HepG2 (cell line): ENCODE results near the gene CAMTA1. TPM values are rescaled to one million over a fixed set of nuclear protein-coding genes. Genes with fewer than 3 reads are reported as not detected.

Source experiments
- ATAC-seq: fragments of 200-7000 bp; cut with Tn5 transposase; 3 replicates; pipeline ENCODE4 v1.9.1; 2020; ENCODE audit warnings: mild to moderate bottlenecking, moderate library complexity
- BruUV-seq: library from RNA; stranded (reverse); fragments of 400-500 nt; replicated peaks from 2 replicates; lab custom pipeline; 2021; lab: Mats Ljungman, UMichigan
- CTCF ChIA-PET: fragments of 300-600 bp; formaldehyde crosslinking; extraction: SDS; loops from one replicate; lab custom pipeline; 2021; ENCODE audit warnings: low total read pairs, inconsistent platforms, low intra/inter-chr PET ratio; lab: Yijun Ruan, JAX
- POLR2A ChIA-PET: fragments of 350-600 bp; sonication (Branson Sonifier 250); formaldehyde crosslinking; loops from one replicate; lab custom pipeline; 2020; ENCODE audit warnings: antibody characterized with exemption, inconsistent platforms; lab: Yijun Ruan, JAX
- DNase-seq: peaks from one replicate; pipeline ENCODE4 v3.0.0-alpha.2; 2015; ENCODE audit warnings: low spot score
- FAIRE-seq: peaks from 3 replicates; lab custom pipeline; 2011; peaks lifted over from hg19 to GRCh38; lab: Jason Lieb, UNC
- H2AFZ ChIP-seq: one replicate; pipeline ENCODE4 v1.6.1; 2011; ENCODE audit warnings: low read length, inconsistent platforms
- H3K27ac ChIP-seq: fragments of 300-600 bp; 3 replicates; pipeline ENCODE4 v1.8.0; 2011; ENCODE audit warnings: mixed run types, mild to moderate bottlenecking, mixed read lengths, low read length, inconsistent platforms; ENCODE audit not compliant: insufficient read depth; ENCODE audit errors: extremely low read length
- H3K27me3 ChIP-seq, 2 experiments: fragments of 200-600 bp in 1 of 2; 2 replicates in 1 of 2; 3 replicates in 1 of 2; pipeline versions ENCODE4 v1.6.0 to v1.8.0; 2011; ENCODE audit warnings: low read length in 2 of 2, mild to moderate bottlenecking in 2 of 2, moderate library complexity in 2 of 2, inconsistent platforms in 1 of 2; ENCODE audit not compliant: insufficient read depth in 2 of 2, control insufficient read depth in 1 of 2
- H3K36me3 ChIP-seq, 2 experiments: fragments of 200-600 bp in 1 of 2; replicated peaks in 1 of 2; 2 replicates in 1 of 2; 3 replicates in 1 of 2; pipeline versions ENCODE4 v1.5.1 to v1.8.0; 2011; ENCODE audit warnings: low read length in 2 of 2, inconsistent platforms in 1 of 2; ENCODE audit not compliant: insufficient read depth in 2 of 2, control insufficient read depth in 1 of 2
- H3K4me1 ChIP-seq: 2 replicates; pipeline ENCODE4 v1.5.1; 2012; ENCODE audit warnings: low read length, inconsistent platforms; ENCODE audit not compliant: insufficient read depth
- H3K4me2 ChIP-seq: 2 replicates; pipeline ENCODE4 v1.6.0; 2011; ENCODE audit warnings: low read depth, low read length, inconsistent platforms
- H3K4me3 ChIP-seq, 3 experiments: fragments of 200-600 bp in 1 of 3; sonication (generic), shearing (Covaris generic) in 1 of 3; replicated peaks in 1 of 3; 2 replicates each; pipeline ENCODE4 v1.5.1; 2011 to 2016; ENCODE audit warnings: low read length in 3 of 3, inconsistent platforms in 2 of 3, low read depth in 2 of 3, mild to moderate bottlenecking in 2 of 3, control low read depth in 1 of 3, mixed read lengths in 1 of 3; ENCODE audit not compliant: insufficient read depth in 1 of 3
- H3K79me2 ChIP-seq: one replicate; pipeline ENCODE4 v1.6.1; 2011; ENCODE audit warnings: low read length, inconsistent platforms; ENCODE audit not compliant: insufficient read depth
- H3K9ac ChIP-seq: 2 replicates; pipeline ENCODE4 v1.6.0; 2011; ENCODE audit warnings: mild to moderate bottlenecking, low read depth, low read length, inconsistent platforms; ENCODE audit not compliant: insufficient read depth
- H3K9me3 ChIP-seq: 2 replicates; pipeline ENCODE4 v1.5.1; 2012; ENCODE audit warnings: mild to moderate bottlenecking, low read length
- H4K20me1 ChIP-seq: 2 replicates; pipeline ENCODE4 v1.6.0; 2011; ENCODE audit warnings: inconsistent platforms, mild to moderate bottlenecking, low read length, moderate library complexity; ENCODE audit not compliant: insufficient read depth
- ARNT2 ChIP-seq: sonication (generic); formaldehyde crosslinking; IDR thresholded peaks from 2 replicates; pipeline ENCODE4 v1.8.0; 2022; ENCODE audit warnings: mild to moderate bottlenecking, low read depth, missing genetic modification reagents, moderate library complexity
- GABPB1 ChIP-seq: IDR thresholded peaks from 2 replicates; pipeline ENCODE4 v1.6.1; 2016; ENCODE audit warnings: mild to moderate bottlenecking, missing genetic modification reagents, moderate library complexity, missing compliant biosample characterization
- GATA4 ChIP-seq: sonication (generic); IDR thresholded peaks from 2 replicates; pipeline ENCODE4 v1.6.1; 2016; ENCODE audit warnings: antibody characterized with exemption, low read depth, borderline replicate concordance
- GZF1 ChIP-seq: sonication (generic); formaldehyde crosslinking; IDR thresholded peaks from 2 replicates; pipeline ENCODE4 v1.5.1; 2020; ENCODE audit warnings: mild to moderate bottlenecking, missing genetic modification reagents
- HMG20B ChIP-seq: conservative IDR thresholded peaks from 2 replicates; pipeline ENCODE4 v1.6.1; 2016; ENCODE audit warnings: missing genetic modification reagents, missing compliant biosample characterization
- HNRNPUL1 ChIP-seq: fragments of 200-400 bp; formaldehyde crosslinking; IDR thresholded peaks from 2 replicates; pipeline ENCODE4 v1.6.1; 2017; ENCODE audit warnings: low read depth, mild to moderate bottlenecking, low read length, moderate library complexity
- JARID2 ChIP-seq: sonication (generic); formaldehyde crosslinking; IDR thresholded peaks from 2 replicates; pipeline ENCODE4 v1.8.1; 2023; ENCODE audit warnings: missing genetic modification reagents, inconsistent platforms; ENCODE audit not compliant: insufficient replicate concordance
- PAXIP1 ChIP-seq: sonication (generic); formaldehyde crosslinking; conservative IDR thresholded peaks from 2 replicates; pipeline ENCODE4 v1.4.0; 2020; ENCODE audit warnings: mild to moderate bottlenecking, missing genetic modification reagents, moderate library complexity
- SIX1 ChIP-seq: sonication (generic); formaldehyde crosslinking; IDR thresholded peaks from 2 replicates; pipeline ENCODE4 v1.4.0; 2020; ENCODE audit warnings: missing genetic modification reagents, borderline replicate concordance
- TERF1 ChIP-seq: sonication (generic); formaldehyde crosslinking; IDR thresholded peaks from 2 replicates; pipeline ENCODE4 v1.8.0; 2022; ENCODE audit warnings: mild to moderate bottlenecking, missing genetic modification reagents, moderate library complexity
- TGIF2 ChIP-seq: IDR thresholded peaks from 2 replicates; pipeline ENCODE4 v1.6.1; 2016; ENCODE audit warnings: control low read depth, missing compliant biosample characterization
- ZNF234 ChIP-seq: sonication (generic); formaldehyde crosslinking; conservative IDR thresholded peaks from 2 replicates; pipeline ENCODE4 v1.5.1; 2020; ENCODE audit warnings: mild to moderate bottlenecking, missing genetic modification reagents
- ZNF333 ChIP-seq: sonication (generic); formaldehyde crosslinking; IDR thresholded peaks from 2 replicates; pipeline ENCODE4 v1.4.0; 2020; ENCODE audit warnings: mild to moderate bottlenecking, missing genetic modification reagents, borderline replicate concordance
- ZNF549 ChIP-seq: sonication (generic); formaldehyde crosslinking; IDR thresholded peaks from 2 replicates; pipeline ENCODE4 v1.5.0; 2020; ENCODE audit warnings: missing genetic modification reagents
- ZNF616 ChIP-seq: sonication (generic); formaldehyde crosslinking; IDR thresholded peaks from 2 replicates; pipeline ENCODE4 v1.5.0; 2020; ENCODE audit warnings: low read depth, mild to moderate bottlenecking, missing genetic modification reagents
- ZSCAN31 ChIP-seq: sonication (generic); formaldehyde crosslinking; IDR thresholded peaks from 2 replicates; pipeline ENCODE4 v1.5.0; 2020; ENCODE audit warnings: low read depth, mild to moderate bottlenecking, missing genetic modification reagents
- WGBS: methylation state at CpG from one replicate; pipeline ENCODE4 v1.1.6; 2017; ENCODE audit warnings: low lambda C conversion rate; 5-methylcytosine and 5-hydroxymethylcytosine counted together
- in situ Hi-C: cut with HindIII; loops from 2 replicates; pipeline ENCODE4 v1.10.0; 2017; ENCODE audit warnings: low pct_unique_long_range_greater_than_20kb; ENCODE audit not compliant: extremely low pct_ligation_motif_present
- intact Hi-C: fragments of 100-400 bp; cut with micrococcal nuclease; formaldehyde crosslinking; loops from one replicate; pipeline ENCODE4 v1.10.0; 2022; ENCODE audit not compliant: unreplicated experiment
- polyA plus RNA-seq, 8 experiments: library from polyadenylated mRNA; depleted of rRNA in 3 of 8; stranded (reverse) in 7 of 8; unstranded in 1 of 8; fragments of >200 nt; fragmentation: Illumina TruSeq in 4 of 8; extraction: Trizol in 4 of 8; gene quantifications; 2 replicates each; pipeline versions ENCODE4 v1.2.1 to v1.2.3, GENCODE V29; 2011 to 2016; ENCODE audit warnings: low read depth in 4 of 8, missing spikeins in 1 of 8, mixed read lengths in 1 of 8; ENCODE audit not compliant: insufficient read depth in 1 of 8
- total RNA-seq, 5 experiments: library from RNA; depleted of rRNA; stranded (reverse); fragments of >200 nt; fragmentation: Illumina TruSeq; extraction: Trizol; gene quantifications; 2 replicates each; pipeline ENCODE4 v1.2.3, GENCODE V29; 2016; ENCODE audit warnings: low read depth in 1 of 5
- TF ChIP-seq, protein P1 (sequence below), 2 experiments: sonication (generic) in 1 of 2; formaldehyde crosslinking in 1 of 2; IDR thresholded peaks; 2 replicates each; pipeline versions ENCODE4 v1.4.0 to v1.6.1; 2018 to 2020; ENCODE audit warnings: missing genetic modification reagents in 2 of 2, borderline replicate concordance in 1 of 2, low read depth in 1 of 2, mild to moderate bottlenecking in 1 of 2, missing biosample characterization in 1 of 2

The CAMTA1 gene
- total and polyA plus RNA-seq, 2 of the 13 experiments (the other 11 are each of a cell fraction or from before 2014, with no cell fraction given), result 25.0 to 36.4 TPM

DNA sequence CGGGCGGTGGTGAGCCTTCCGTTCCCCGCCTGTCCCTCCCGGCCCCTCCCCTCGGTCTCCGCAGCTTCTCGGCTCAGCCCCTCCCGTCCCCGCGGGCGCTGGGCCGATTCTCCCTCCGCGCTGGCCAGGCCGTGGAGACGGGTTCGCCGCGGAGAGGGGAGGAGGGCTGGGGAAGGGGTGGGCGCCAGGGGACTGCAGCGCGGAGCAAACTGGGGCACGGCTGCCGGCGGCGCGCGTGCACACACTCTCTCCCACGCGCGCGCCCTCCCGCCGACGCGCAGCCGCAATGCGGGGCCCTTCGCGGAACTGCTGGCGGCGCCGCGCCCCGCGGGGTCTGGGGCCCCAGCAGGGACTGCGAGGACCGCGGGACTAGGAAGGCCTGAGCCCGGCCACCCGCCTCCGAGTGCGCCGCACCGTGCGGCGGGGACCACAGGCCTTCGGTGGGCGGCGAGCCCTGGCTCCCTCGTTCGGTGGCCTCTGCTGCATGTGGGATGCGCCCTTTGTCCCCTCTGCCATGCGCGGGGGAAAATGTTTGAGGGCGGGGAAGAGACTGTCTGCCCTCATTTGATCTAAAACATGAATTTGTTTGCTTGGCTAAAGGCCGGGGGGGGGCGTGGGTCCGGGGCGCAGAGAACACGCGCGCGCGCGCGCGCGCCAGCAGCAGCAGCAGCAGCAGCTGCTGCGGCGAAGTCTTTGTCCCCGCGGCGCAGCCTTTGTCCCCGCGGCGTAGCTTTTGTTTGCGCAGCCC lies 895.1 kb downstream of the CAMTA1 start:
- ChIA-PET CTCF (no interaction called here), POLR2A (interaction anchor here (0.9 to 7.2 kb wide), 9 partner anchors 9 to 91 kb away, joined by 3 to 94 read pairs (median 4); no protein-coding TSS in a partner anchor)
- no peaks in the 10 kb centered on the region for H3K79me2 ChIP-seq
- WGBS, result under 1% methylated on average over 21 of the region's 89 CpGs
- ATAC-seq, result peak; percentile 52
- H3K4me3 ChIP-seq, result peak overlapping the region; percentile 58 to 69 (median 69)
- H3K9me3 ChIP-seq, result no peaks in the 10 kb centered on the region
- H3K27ac ChIP-seq, result peak overlapping the region; percentile 81
- intact Hi-C loops, result loop anchor here (1.0 kb wide), 1 partner anchor 8 kb away; no protein-coding TSS in a partner anchor
- H2AFZ ChIP-seq, result no peak overlapping the region
- H3K36me3 ChIP-seq, result no peaks in the 10 kb centered on the region
- peaks cover 72% of the 10 kb centered on the region for H3K4me1 ChIP-seq
- H3K27me3 ChIP-seq, result peaks cover 3 to 15% of the 10 kb centered on the region in 2 experiments; a peak in 4 of 5 replicates
- BruUV-seq, result no TSS peak
- in situ Hi-C loops, result no loop called here
- H3K9ac ChIP-seq, result peak overlapping the region; percentile 69
- peak overlapping the region; percentile 87 for H3K4me2 ChIP-seq
- no peaks in the 10 kb centered on the region for H4K20me1 ChIP-seq
- FAIRE-seq, result no peak
- no peak for DNase-seq
- TF ChIP-seq ZNF333 (CRISPR knock-in tag) (peak; percentile 18; the same call in 1 of the 2 replicates), TGIF2 (CRISPR knock-in tag) (no peak), GATA4 (no peak), ZNF616 (CRISPR knock-in tag) (no peak), ARNT2 (no peak), GZF1 (0 out of 2 replicates have a peak, but pooled peaks have one; percentile 27), HMG20B (CRISPR knock-in tag) (no peak), HNRNPUL1 (no peak), TERF1 (CRISPR knock-in tag) (no peak), JARID2 (CRISPR knock-in tag) (no peak), ZSCAN31 (CRISPR knock-in tag) (no peak), ZNF234 (0 out of 2 replicates have a peak, but pooled peaks have one; percentile 24), ZNF549 (CRISPR knock-in tag) (no peak), SIX1 (CRISPR knock-in tag) (no peak), GABPB1 (CRISPR knock-in tag) (peak; percentile 64; the same call in 1 of the 2 replicates), PAXIP1 (no peak; the same call in 1 of the 2 replicates)
- TF ChIP-seq, protein P1, sequence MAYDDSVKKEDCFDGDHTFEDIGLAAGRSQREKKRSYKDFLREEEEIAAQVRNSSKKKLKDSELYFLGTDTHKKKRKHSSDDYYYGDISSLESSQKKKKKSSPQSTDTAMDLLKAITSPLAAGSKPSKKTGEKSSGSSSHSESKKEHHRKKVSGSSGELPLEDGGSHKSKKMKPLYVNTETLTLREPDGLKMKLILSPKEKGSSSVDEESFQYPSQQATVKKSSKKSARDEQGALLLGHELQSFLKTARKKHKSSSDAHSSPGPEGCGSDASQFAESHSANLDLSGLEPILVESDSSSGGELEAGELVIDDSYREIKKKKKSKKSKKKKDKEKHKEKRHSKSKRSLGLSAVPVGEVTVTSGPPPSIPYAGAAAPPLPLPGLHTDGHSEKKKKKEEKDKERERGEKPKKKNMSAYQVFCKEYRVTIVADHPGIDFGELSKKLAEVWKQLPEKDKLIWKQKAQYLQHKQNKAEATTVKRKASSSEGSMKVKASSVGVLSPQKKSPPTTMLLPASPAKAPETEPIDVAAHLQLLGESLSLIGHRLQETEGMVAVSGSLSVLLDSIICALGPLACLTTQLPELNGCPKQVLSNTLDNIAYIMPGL (CRISPR knock-in tag; IDR thresholded peaks at IDR 0.05; ENCODE audit: borderline replicate concordance in 1 of 2, low read depth in 1 of 2), result peak in 1 of 2 experiments; percentile 36; a peak in 1 of 4 replicates
